Astrocyte (in vitro differentiated cells and primary cell): Measurements from ENCODE around the gene PLPP4.

Experiments
- CTCF ChIP-seq: IDR thresholded peaks from 2 replicates; pipeline ENCODE4 v1.5.1; 2011; ENCODE audit warnings: low read depth, mild to moderate bottlenecking, inconsistent platforms, low read length, moderate library complexity; ENCODE audit not compliant: insufficient read depth
- EZH2 ChIP-seq: IDR thresholded peaks from 2 replicates; pipeline ENCODE4 v1.6.1; 2012; ENCODE audit warnings: mild to moderate bottlenecking, low read length, inconsistent platforms; ENCODE audit not compliant: insufficient read depth

GRCh38 chr10:120580918-120581895 is 124.2 kb downstream of the PLPP4 start:
- TF ChIP-seq CTCF, result no peak
- TF ChIP-seq EZH2, result no peak
